ENCODE results near the gene CASP8. TPM values are rescaled to one million over a fixed set of nuclear protein-coding genes. Genes with fewer than 3 reads are reported as not detected.
A peak's percentile ranks its signal among the peaks of the same experiment; 100 is the strongest.

Gene CASP8
- total RNA-seq, 5 donors from 2014 or later (not counting 1 experiment from before 2014, with no cell fraction given), result 116 to 306 (median 255) TPM

DNA sequence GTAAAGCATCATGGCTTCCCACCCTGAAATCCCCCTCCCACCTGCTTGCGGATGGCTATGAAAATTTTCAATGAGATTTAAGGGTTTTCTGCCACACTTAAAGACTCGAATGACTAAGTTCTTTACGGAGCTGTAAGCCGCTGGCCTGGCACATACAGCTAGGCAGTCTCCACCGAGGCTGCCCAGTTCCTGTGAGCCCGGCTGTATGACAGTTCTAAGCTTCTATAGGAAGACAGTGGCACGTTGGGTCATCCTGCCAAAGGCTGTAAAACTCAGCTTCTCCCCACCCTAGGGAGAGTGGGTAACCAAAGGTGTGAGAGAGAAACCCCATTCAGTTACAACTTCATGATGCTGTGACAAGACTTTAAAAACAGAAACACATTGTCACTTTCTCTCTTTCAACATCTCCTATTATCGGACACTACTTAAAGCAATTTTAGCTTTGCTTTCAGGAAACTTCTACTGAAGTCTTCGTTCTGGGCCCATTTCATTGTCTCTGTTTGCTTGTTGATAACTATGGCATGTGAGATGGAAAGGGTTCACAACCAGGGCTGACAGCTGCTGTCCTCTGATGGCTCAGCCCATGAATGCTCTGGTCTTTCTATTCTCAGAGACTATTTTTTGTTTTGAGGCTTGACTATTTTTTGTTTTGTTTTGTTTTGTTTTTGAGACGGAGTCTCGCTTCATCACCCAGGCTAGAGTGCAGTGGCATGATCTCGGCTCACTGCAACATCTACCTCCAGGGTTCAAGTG lies 7.1 kb downstream of the CASP8 start:
- Histone ChIP-seq H3K27ac (ENCODE audit: low read length) (peak overlapping the region; percentile 49), H3K4me1 (ENCODE audit: control insufficient read depth in 1 of 2, extremely low read depth in 1 of 2, insufficient read depth in 2 of 2, low read length in 2 of 2) (peaks cover 27 to 73% of the 10 kb centered on the region in 2 experiments), H3K9me3 (no peaks in the 10 kb centered on the region), H3K36me3 (ENCODE audit: control insufficient read depth in 2 of 2, extremely low read depth in 1 of 2, insufficient read depth in 1 of 2, low read length in 1 of 2) (peaks cover 5 to 66% of the 10 kb centered on the region in 2 donors), H3K4me3 (ENCODE audit: control insufficient read depth in 1 of 2, extremely low read depth in 1 of 2, low read length in 1 of 2) (no peak overlapping the region), H3K27me3 (replicated peaks in 1 of 2; ENCODE audit: control insufficient read depth in 2 of 2, extremely low read depth in 1 of 2, insufficient read depth in 2 of 2, low read length in 1 of 2) (no peaks in the 10 kb centered on the region)
- Mint-ChIP-seq H3K27me3 (no peaks in the 10 kb centered on the region), H3K4me3 (peak overlapping the region; percentile 18 to 51 (median 32)), H3K4me1 (peaks cover 92 to 94% (median 93%) of the 10 kb centered on the region in 3 donors), H3K27ac (peak overlapping the region; percentile 60 to 61), H3K9me3 (no peaks in the 10 kb centered on the region), H3K36me3 (peaks cover 66% of the 10 kb centered on the region)
- CTCF ChIA-PET, result interaction anchor here (0.6 to 2.4 kb wide), 5 partner anchors 30 to 198 kb away, joined by 3 to 14 read pairs (median 3); no protein-coding TSS in a partner anchor
- POLR2A ChIA-PET, result interaction anchor here (0.5 to 0.6 kb wide), 3 partner anchors 10 to 849 kb away, joined by 3 to 5 read pairs (median 4); no protein-coding TSS in a partner anchor
- ATAC-seq (replicated peaks in 1 of 4) (no peak), DNase-seq (no peak)
- 63% methylated on average over 5 of the region's 12 CpGs for WGBS (ENCODE audit: insufficient coverage)

DNA sequence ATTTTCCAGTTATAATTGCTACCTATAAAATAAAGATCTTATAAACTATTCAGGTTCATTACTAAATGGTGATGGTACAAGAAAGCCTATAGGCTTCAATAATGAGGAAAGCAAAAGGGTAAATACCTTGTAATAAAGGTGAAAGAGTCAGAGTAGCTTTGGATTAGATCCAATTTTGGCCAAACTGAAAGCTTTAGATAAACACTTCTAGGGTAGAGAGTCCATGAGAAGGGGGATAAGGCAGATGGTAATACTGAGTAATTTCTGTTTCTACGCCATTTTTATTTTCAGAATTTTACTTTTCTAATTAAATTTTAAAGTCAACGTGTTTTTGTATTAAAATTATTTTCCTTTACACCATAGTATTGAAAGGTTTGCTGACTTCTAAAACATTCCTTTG lies 9.4 kb downstream of the CASP8 start:
- no peak for ATAC-seq (replicated peaks in 1 of 4)
- H3K27ac Mint-ChIP-seq, result peak overlapping the region; percentile 39
- Histone ChIP-seq H3K4me3 (ENCODE audit: control insufficient read depth in 1 of 2, extremely low read depth in 1 of 2, low read length in 1 of 2) (no peak overlapping the region), H3K4me1 (ENCODE audit: control insufficient read depth in 1 of 2, extremely low read depth in 1 of 2, insufficient read depth in 2 of 2, low read length in 2 of 2) (peaks cover 8 to 73% of the 10 kb centered on the region in 2 experiments), H3K36me3 (ENCODE audit: control insufficient read depth in 2 of 2, extremely low read depth in 1 of 2, insufficient read depth in 1 of 2, low read length in 1 of 2) (peaks cover 5 to 88% of the 10 kb centered on the region in 2 donors), H3K27ac (ENCODE audit: low read length) (no peak overlapping the region), H3K27me3 (replicated peaks in 1 of 2; ENCODE audit: control insufficient read depth in 2 of 2, extremely low read depth in 1 of 2, insufficient read depth in 2 of 2, low read length in 1 of 2) (no peaks in the 10 kb centered on the region), H3K9me3 (no peaks in the 10 kb centered on the region)
- no peaks in the 10 kb centered on the region for H3K27me3 Mint-ChIP-seq
- WGBS (ENCODE audit: insufficient coverage), result no CpG with 5 or more reads among the region's 2 CpGs
- no peak for DNase-seq
- H3K36me3 Mint-ChIP-seq, result peaks cover 73% of the 10 kb centered on the region
- ChIA-PET POLR2A (interaction anchor here (0.6 to 1.5 kb wide), 4 partner anchors 11 to 421 kb away, joined by 3 to 5 read pairs (median 4); no protein-coding TSS in a partner anchor), CTCF (interaction anchor here (0.5 to 2.5 kb wide), 8 partner anchors 9 to 154 kb away, joined by 3 to 14 read pairs (median 4); partner anchors contain the start of gene CASP8 (in 1 of the 2))
- H3K4me1 Mint-ChIP-seq, result peaks cover 88 to 90% (median 88%) of the 10 kb centered on the region in 3 donors
- no peaks in the 10 kb centered on the region for H3K9me3 Mint-ChIP-seq
- no peak overlapping the region for H3K4me3 Mint-ChIP-seq

DNA sequence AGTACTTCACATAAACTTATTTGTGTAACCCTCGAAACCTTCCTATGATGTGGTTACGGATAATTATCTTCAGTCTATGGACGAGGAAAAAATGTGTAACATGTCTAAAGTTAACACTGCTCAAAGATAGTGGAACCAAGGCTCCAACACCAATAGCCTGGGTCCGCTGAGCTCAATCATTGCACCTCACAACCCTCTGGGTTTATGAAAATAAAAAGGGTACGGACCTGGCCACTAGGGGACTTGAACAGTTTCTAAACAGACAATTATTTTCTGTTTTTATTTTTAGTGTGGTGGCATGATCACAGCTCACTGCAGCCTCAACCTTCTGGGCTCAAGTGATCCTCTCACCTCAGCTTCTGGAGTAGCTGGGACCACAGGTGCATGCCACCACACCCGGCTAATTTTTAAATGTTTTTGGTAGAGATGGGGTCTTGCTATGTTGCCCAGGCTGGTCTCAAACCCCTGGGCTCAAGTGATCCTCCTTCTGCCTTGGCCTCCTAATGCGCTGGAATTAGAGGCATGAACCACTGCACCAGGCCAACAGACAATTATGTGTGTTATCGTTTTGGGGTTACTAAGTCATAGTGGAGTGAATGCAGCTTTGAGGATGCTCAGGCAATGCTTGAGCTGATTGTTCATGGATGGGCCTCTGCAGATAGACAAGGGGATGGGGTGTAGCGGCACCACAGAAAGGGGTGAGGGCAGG lies 10.1 kb downstream of the CASP8 start:
- Histone ChIP-seq H3K4me3 (ENCODE audit: control insufficient read depth in 1 of 2, extremely low read depth in 1 of 2, low read length in 1 of 2) (no peak overlapping the region), H3K4me1 (ENCODE audit: control insufficient read depth in 1 of 2, extremely low read depth in 1 of 2, insufficient read depth in 2 of 2, low read length in 2 of 2) (peaks cover 8 to 66% of the 10 kb centered on the region in 2 experiments), H3K36me3 (ENCODE audit: control insufficient read depth in 2 of 2, extremely low read depth in 1 of 2, insufficient read depth in 1 of 2, low read length in 1 of 2) (peaks cover 5 to 94% of the 10 kb centered on the region in 2 donors), H3K27me3 (replicated peaks in 1 of 2; ENCODE audit: control insufficient read depth in 2 of 2, extremely low read depth in 1 of 2, insufficient read depth in 2 of 2, low read length in 1 of 2) (no peaks in the 10 kb centered on the region), H3K9me3 (no peaks in the 10 kb centered on the region), H3K27ac (ENCODE audit: low read length) (peak overlapping the region; percentile 2)
- Mint-ChIP-seq H3K9me3 (no peaks in the 10 kb centered on the region), H3K36me3 (peaks cover 78% of the 10 kb centered on the region), H3K27ac (peak overlapping the region; percentile 64 to 78), H3K27me3 (no peaks in the 10 kb centered on the region), H3K4me1 (peaks cover 86 to 87% (median 87%) of the 10 kb centered on the region in 3 donors), H3K4me3 (peak overlapping the region; percentile 11 to 46 (median 17))
- 97% methylated on average over 4 of the region's 9 CpGs for WGBS (ENCODE audit: insufficient coverage)
- DNase-seq (no peak), ATAC-seq (replicated peaks in 1 of 4) (no peak)
- ChIA-PET POLR2A (interaction anchor here in 1 of 2 donors (0.6 to 1.5 kb wide), 3 partner anchors 12 to 422 kb away, joined by 3 to 4 read pairs (median 3); no protein-coding TSS in a partner anchor), CTCF (interaction anchor here (0.5 to 2.5 kb wide), 7 partner anchors 10 to 155 kb away, joined by 3 to 14 read pairs (median 4); partner anchors contain the start of gene CASP8 (in 1 of the 2))

DNA sequence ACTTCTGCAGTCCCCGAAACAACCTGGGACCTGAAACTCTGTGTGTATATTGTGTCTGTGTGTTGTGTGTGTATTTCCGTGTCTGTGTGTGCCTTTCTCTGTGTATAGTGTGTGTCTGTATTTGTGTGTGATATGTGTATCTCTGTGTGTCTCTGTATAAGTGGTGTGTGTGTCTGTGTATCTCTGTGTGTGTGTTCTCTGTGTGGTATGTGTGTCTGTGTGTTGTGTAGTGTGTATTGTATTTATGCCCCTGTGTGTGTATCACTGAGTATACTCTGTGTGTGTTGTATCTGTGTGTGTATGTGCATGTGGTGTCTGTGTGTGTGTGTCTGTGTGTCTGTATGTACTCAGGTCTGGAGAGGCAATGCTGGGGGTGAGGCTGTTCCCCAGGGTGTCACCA lies 11.6 kb downstream of the CASP8 start:
- ATAC-seq (replicated peaks in 1 of 4), result no peak
- no peak overlapping the region for H3K4me3 ChIP-seq (ENCODE audit: control insufficient read depth in 1 of 2, extremely low read depth in 1 of 2, low read length in 1 of 2)
- WGBS (ENCODE audit: insufficient coverage), result 82% methylated on average over 2 of the region's 2 CpGs
- no peaks in the 10 kb centered on the region for H3K27me3 ChIP-seq (replicated peaks in 1 of 2; ENCODE audit: control insufficient read depth in 2 of 2, extremely low read depth in 1 of 2, insufficient read depth in 2 of 2, low read length in 1 of 2)
- H3K4me1 Mint-ChIP-seq, result peaks cover 78 to 81% (median 80%) of the 10 kb centered on the region in 3 donors
- DNase-seq, result no peak
- no peaks in the 10 kb centered on the region for H3K9me3 ChIP-seq
- no peaks in the 10 kb centered on the region for H3K27me3 Mint-ChIP-seq
- CTCF ChIA-PET, result interaction anchor here in 1 of 2 donors (2.5 kb wide), 1 partner anchor 39 kb away, joined by 6 read pairs; no protein-coding TSS in a partner anchor
- peak overlapping the region; percentile 44 for H3K27ac ChIP-seq (ENCODE audit: low read length)
- POLR2A ChIA-PET, result no interaction called here
- peak overlapping the region; percentile 63 to 64 for H3K27ac Mint-ChIP-seq
- H3K9me3 Mint-ChIP-seq, result no peaks in the 10 kb centered on the region
- peaks cover 14 to 99% of the 10 kb centered on the region in 2 donors for H3K36me3 ChIP-seq (ENCODE audit: control insufficient read depth in 2 of 2, extremely low read depth in 1 of 2, insufficient read depth in 1 of 2, low read length in 1 of 2)
- H3K4me1 ChIP-seq (ENCODE audit: control insufficient read depth in 1 of 2, extremely low read depth in 1 of 2, insufficient read depth in 2 of 2, low read length in 2 of 2), result peaks cover 4 to 51% of the 10 kb centered on the region in 2 experiments
- peaks cover 77% of the 10 kb centered on the region for H3K36me3 Mint-ChIP-seq
- H3K4me3 Mint-ChIP-seq, result peak overlapping the region; percentile 13 to 18 (median 17)

DNA sequence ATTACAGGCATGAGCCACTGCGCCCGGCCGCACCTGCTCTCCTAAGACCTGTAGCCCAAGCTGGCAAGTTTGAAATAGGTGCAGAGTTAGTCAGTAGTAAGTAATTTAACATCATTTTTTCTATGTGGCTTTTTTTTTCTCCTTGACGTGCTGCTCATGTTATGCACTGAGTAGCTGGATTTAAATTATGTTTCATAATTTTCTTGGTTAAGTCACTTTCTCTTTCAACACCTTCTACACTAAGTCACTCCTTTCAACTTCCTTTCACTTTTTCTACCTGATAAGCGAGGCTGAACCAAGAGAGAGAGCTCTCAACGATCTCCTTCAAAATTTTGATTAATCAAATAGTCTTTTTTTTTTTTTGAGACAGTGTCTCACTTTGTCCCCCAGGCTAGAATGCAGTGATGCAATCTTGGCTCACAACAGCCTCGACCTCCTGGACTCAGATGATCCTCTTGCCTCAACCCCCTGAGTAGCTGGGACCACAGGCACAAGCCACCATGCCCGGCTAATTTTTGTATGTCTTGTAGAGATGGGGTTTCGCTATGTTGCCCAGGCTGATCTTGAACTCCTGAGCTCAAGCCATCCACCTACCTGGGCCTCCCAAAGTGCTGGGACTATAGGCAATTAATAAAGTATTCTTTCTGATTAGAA lies 13.1 kb downstream of the CASP8 start:
- DNase-seq (no peak), ATAC-seq (replicated peaks in 1 of 4) (peak in 1 of 4 experiments; percentile 58)
- peak overlapping the region; percentile 44 for H3K27ac ChIP-seq (ENCODE audit: low read length)
- Mint-ChIP-seq H3K27me3 (no peaks in the 10 kb centered on the region), H3K4me3 (peak overlapping the region in 1 of 3 donors; percentile 17), H3K36me3 (peaks cover 76% of the 10 kb centered on the region), H3K4me1 (peaks cover 72 to 74% (median 73%) of the 10 kb centered on the region in 3 donors), H3K27ac (peak overlapping the region; percentile 63 to 64), H3K9me3 (no peaks in the 10 kb centered on the region)
- peaks cover 16 to 96% of the 10 kb centered on the region in 2 donors for H3K36me3 ChIP-seq (ENCODE audit: control insufficient read depth in 2 of 2, extremely low read depth in 1 of 2, insufficient read depth in 1 of 2, low read length in 1 of 2)
- POLR2A ChIA-PET, result interaction anchor here (0.6 to 1.9 kb wide), 4 partner anchors 14 to 1035 kb away, joined by 3 to 9 read pairs (median 3); no protein-coding TSS in a partner anchor
- H3K4me3 ChIP-seq (ENCODE audit: control insufficient read depth in 1 of 2, extremely low read depth in 1 of 2, low read length in 1 of 2), result no peak overlapping the region
- CTCF ChIA-PET, result interaction anchor here (0.6 to 1.2 kb wide), 9 partner anchors 10 to 1287 kb away, joined by 3 to 9 read pairs (median 3); no protein-coding TSS in a partner anchor
- peaks cover 4 to 37% of the 10 kb centered on the region in 2 experiments for H3K4me1 ChIP-seq (ENCODE audit: control insufficient read depth in 1 of 2, extremely low read depth in 1 of 2, insufficient read depth in 2 of 2, low read length in 2 of 2)
- H3K27me3 ChIP-seq (replicated peaks in 1 of 2; ENCODE audit: control insufficient read depth in 2 of 2, extremely low read depth in 1 of 2, insufficient read depth in 2 of 2, low read length in 1 of 2), result no peaks in the 10 kb centered on the region
- 40% methylated on average over 1 of the region's 9 CpGs for WGBS (ENCODE audit: insufficient coverage)
- H3K9me3 ChIP-seq, result no peaks in the 10 kb centered on the region

Measured in T-cell (primary cell).